ENCODE measurements around the gene RANBP6.

RANBP6 gene

GRCh38 chr9:6007058-6007769 lies 8.2 kb downstream of the RANBP6 start:
- peak; percentile 42 for DNase-seq (ENCODE audit: low read depth)

- DNase-seq (ENCODE audit: low read depth) = no peak
Measured at GRCh38 chr9:6006749-6007057, 8.7 kb downstream of the RANBP6 start.

GRCh38 chr9:6000955-6001354 lies 14.5 kb downstream of the RANBP6 start:
- no peak for DNase-seq (ENCODE audit: low read depth)

- DNase-seq (ENCODE audit: low read depth) = no peak
Measured at GRCh38 chr9:5999443-6000101, 15.9 kb downstream of the RANBP6 start.

GRCh38 chr9:5994493-5994892 lies 20.9 kb downstream of the RANBP6 start:
- DNase-seq (ENCODE audit: low read depth) = no peak

- DNase-seq (ENCODE audit: low read depth) = no peak
Measured at GRCh38 chr9:5988265-5988664, 27.2 kb downstream of the RANBP6 start.

GRCh38 chr9:5983042-5983441 lies 32.4 kb downstream of the RANBP6 start:
- no peak for DNase-seq (ENCODE audit: low read depth)

GRCh38 chr9:5982317-5982716 lies 33.1 kb downstream of the RANBP6 start:
- no peak for DNase-seq (ENCODE audit: low read depth)

- no peak for DNase-seq (ENCODE audit: low read depth)
Measured at GRCh38 chr9:5978523-5978922, 36.9 kb downstream of the RANBP6 start.

GRCh38 chr9:5976674-5977397 lies 38.6 kb downstream of the RANBP6 start:
- DNase-seq (ENCODE audit: low read depth) = no peak

GRCh38 chr9:5971740-5972139 lies 43.7 kb downstream of the RANBP6 start:
- no peak for DNase-seq (ENCODE audit: low read depth)
